ENCODE results near the gene NPHP1. TPM values are rescaled to one million over a fixed set of nuclear protein-coding genes. Genes with fewer than 3 reads are reported as not detected.

Gene NPHP1
- polyA plus RNA-seq, 3 donors, result 0.51 TPM; not detected in 2

- no peak for DNase-seq
- Mint-ChIP-seq H3K4me3 (peak overlapping the region in 1 of 2 donors; percentile 9), H3K4me1 (no peaks in the 10 kb centered on the region), H3K9me3 (peaks cover 0 to 3% (median 0%) of the 10 kb centered on the region in 7 donors), H3K27me3 (ENCODE audit: low read depth in 3 of 3) (peaks cover 19 to 33% (median 23%) of the 10 kb centered on the region in 3 donors), H3K27ac (no peak overlapping the region), H3K36me3 (no peaks in the 10 kb centered on the region)
- WGBS (ENCODE audit: insufficient coverage), result 73% methylated on average over 4 of the region's 4 CpGs
- no peaks in the 10 kb centered on the region for H3K4me1 ChIP-seq (ENCODE audit: control insufficient read depth in 1 of 2, insufficient read depth in 2 of 2, low read length in 2 of 2)
- H3K79me2 ChIP-seq (ENCODE audit: insufficient read depth, low read length), result no peaks in the 10 kb centered on the region
- no peak overlapping the region for H3K27ac ChIP-seq (ENCODE audit: low read depth in 1 of 2, low read length in 2 of 2)
- H3K9me3 ChIP-seq (replicated peaks in 1 of 2; ENCODE audit: control insufficient read depth in 1 of 2, insufficient read depth in 1 of 2, low read length in 2 of 2), result no peaks in the 10 kb centered on the region
- H3K4me3 ChIP-seq (replicated peaks in 1 of 3; ENCODE audit: low read depth in 2 of 3, low read length in 3 of 3), result no peak overlapping the region
- H3K36me3 ChIP-seq (replicated peaks in 1 of 2; ENCODE audit: control insufficient read depth in 1 of 2, insufficient read depth in 2 of 2, low read length in 2 of 2), result no peaks in the 10 kb centered on the region
- H4K20me1 ChIP-seq (ENCODE audit: insufficient read depth, low read length), result no peaks in the 10 kb centered on the region
- TF ChIP-seq CTCF (IDR thresholded peaks at IDR 0.05), result no peak
- H2AFZ ChIP-seq (ENCODE audit: insufficient read depth, low read depth, low read length, poor library complexity, severe bottlenecking), result no peak overlapping the region
- H3K27me3 ChIP-seq (ENCODE audit: control insufficient read depth in 2 of 2, insufficient read depth in 2 of 2, low read length in 2 of 2), result peaks cover 7 to 13% of the 10 kb centered on the region in 2 donors
- H3K9ac ChIP-seq (ENCODE audit: insufficient read depth, low read length, poor library complexity, severe bottlenecking), result no peak overlapping the region
- no peak overlapping the region for H3K4me2 ChIP-seq (replicated peaks; ENCODE audit: extremely low read depth, low read length, poor library complexity, severe bottlenecking)
- intact Hi-C loops (cut with micrococcal nuclease), result no loop called here
These were observed 17.1 kb upstream of the NPHP1 start for GRCh38 chr2:110221938-110222337.

GRCh38 chr2:110220190-110220564 is 15.4 kb upstream of the NPHP1 start:
- no peak overlapping the region for H3K9ac ChIP-seq (ENCODE audit: insufficient read depth, low read length, poor library complexity, severe bottlenecking)
- Mint-ChIP-seq H3K4me1 (no peaks in the 10 kb centered on the region), H3K27ac (no peak overlapping the region), H3K9me3 (peaks cover 0 to 4% (median under 1%) of the 10 kb centered on the region in 7 donors), H3K27me3 (ENCODE audit: low read depth in 3 of 3) (peaks cover 15 to 36% (median 19%) of the 10 kb centered on the region in 3 donors), H3K4me3 (peak overlapping the region in 1 of 2 donors; percentile 16), H3K36me3 (no peaks in the 10 kb centered on the region)
- H4K20me1 ChIP-seq (ENCODE audit: insufficient read depth, low read length), result no peaks in the 10 kb centered on the region
- no peak overlapping the region for H3K4me2 ChIP-seq (replicated peaks; ENCODE audit: extremely low read depth, low read length, poor library complexity, severe bottlenecking)
- H3K27ac ChIP-seq (ENCODE audit: low read depth in 1 of 2, low read length in 2 of 2), result no peak overlapping the region
- no peaks in the 10 kb centered on the region for H3K79me2 ChIP-seq (ENCODE audit: insufficient read depth, low read length)
- H3K27me3 ChIP-seq (ENCODE audit: control insufficient read depth in 2 of 2, insufficient read depth in 2 of 2, low read length in 2 of 2), result peaks cover 7 to 11% of the 10 kb centered on the region in 2 donors
- no CpG with 5 or more reads among the region's 2 CpGs for WGBS (ENCODE audit: insufficient coverage)
- TF ChIP-seq CTCF (IDR thresholded peaks at IDR 0.05), result no peak
- H3K4me3 ChIP-seq (replicated peaks in 1 of 3; ENCODE audit: low read depth in 2 of 3, low read length in 3 of 3), result no peak overlapping the region
- H3K36me3 ChIP-seq (replicated peaks in 1 of 2; ENCODE audit: control insufficient read depth in 1 of 2, insufficient read depth in 2 of 2, low read length in 2 of 2), result no peaks in the 10 kb centered on the region
- H2AFZ ChIP-seq (ENCODE audit: insufficient read depth, low read depth, low read length, poor library complexity, severe bottlenecking), result no peak overlapping the region
- no peak for DNase-seq
- intact Hi-C loops (cut with micrococcal nuclease), result no loop called here
- no peaks in the 10 kb centered on the region for H3K9me3 ChIP-seq (replicated peaks in 1 of 2; ENCODE audit: control insufficient read depth in 1 of 2, insufficient read depth in 1 of 2, low read length in 2 of 2)
- no peaks in the 10 kb centered on the region for H3K4me1 ChIP-seq (ENCODE audit: control insufficient read depth in 1 of 2, insufficient read depth in 2 of 2, low read length in 2 of 2)
